GM19452 (cell line): ENCODE measurements around the gene SEC22C.
A peak's percentile ranks its signal among the peaks of the same experiment; 100 is the strongest.
"Not testable (repeated sequence)": the region's sequence is repeated elsewhere in the genome, so short reads cannot be mapped to it uniquely, and the experiment has no call there.

Experiments
- ATAC-seq: cut with Tn5 transposase; IDR thresholded peaks from one replicate; pipeline ENCODE4 v1.9.1; 2021; ENCODE audit not compliant: unreplicated experiment

SEC22C gene

GRCh38 chr3:42582474-42583070 lies 805 bp upstream of the SEC22C start:
- no peak for ATAC-seq

GRCh38 chr3:42581400-42581708 lies 413 bp downstream of the SEC22C start:
- ATAC-seq: no peak

GRCh38 chr3:42579346-42579745 lies 2.4 kb downstream of the SEC22C start:
- not testable (repeated sequence) for ATAC-seq

- ATAC-seq: no peak
Observed at GRCh38 chr3:42578054-42578453, 3.7 kb downstream of the SEC22C start.

DNA sequence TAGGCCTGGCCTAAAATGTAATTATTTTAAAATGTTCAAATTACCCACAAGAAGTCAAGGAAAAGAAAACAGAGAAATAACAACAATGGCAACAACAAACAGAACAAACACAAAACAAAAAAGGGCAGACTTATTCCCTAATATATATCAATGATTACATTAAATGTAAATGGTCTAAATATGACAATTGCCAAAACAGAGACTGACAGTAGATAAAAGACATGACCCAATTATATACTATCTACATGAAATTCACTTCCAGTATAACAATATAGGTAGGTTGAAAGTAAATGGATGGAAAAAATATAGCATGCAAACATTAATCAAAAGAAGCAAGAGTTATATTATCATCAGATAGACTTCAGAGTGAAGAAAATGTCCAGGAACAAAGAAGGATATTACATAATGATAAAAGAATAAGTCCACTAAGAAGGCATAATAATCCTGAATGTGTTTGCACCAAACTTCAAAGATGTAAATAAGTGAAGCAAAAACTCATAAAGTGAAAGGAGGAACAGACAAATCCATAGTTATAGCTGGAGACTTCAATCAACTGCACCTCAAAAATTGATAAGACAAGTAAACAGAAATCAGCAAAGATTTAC lies 6.5 kb downstream of the SEC22C start:
- ATAC-seq: no peak

DNA sequence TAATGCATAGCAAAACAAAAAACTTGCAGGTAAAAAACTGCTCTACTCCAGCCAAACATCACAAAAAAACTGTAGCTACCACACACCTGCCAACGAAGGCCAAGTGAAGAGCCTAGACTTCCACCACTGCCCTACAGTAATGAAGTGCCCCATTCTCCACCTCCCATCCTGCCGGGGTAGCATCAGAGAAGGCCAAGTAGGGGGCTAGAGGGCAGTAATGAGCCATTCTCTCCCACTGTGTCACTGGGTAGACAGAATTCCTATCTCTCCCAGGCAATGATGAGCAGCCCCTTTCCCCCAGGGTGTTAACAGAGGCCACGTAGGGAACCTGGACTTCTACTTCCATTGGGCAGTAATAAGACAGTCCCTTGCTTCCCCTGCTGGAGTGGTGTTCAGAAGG lies 9.5 kb downstream of the SEC22C start:
- no peak for ATAC-seq

DNA sequence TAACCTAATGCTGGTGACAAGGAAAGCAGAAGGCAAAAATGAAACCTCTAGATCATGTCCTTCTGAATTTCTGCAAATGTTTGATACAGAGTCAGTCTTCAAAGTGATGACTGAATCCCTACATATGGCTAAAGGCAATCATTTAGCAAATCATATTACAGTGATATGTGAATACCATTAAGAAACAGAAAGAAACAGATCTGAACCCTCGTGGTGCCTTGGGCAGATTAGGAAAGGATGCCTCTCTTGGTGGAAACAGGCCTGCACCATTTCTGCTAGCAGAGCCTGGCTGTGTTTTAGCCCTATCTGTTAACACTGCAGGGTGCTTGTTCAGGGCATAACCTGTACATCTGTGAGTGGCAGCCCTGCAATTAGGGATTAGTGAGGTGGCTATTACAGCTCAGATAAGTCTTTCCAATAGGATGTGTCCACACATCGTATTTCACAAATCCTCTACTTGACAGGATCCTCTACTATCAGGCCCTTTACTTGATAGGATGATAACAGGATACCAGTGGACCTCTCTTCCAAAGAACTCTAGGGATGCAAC lies 12.1 kb downstream of the SEC22C start:
- ATAC-seq: no peak

DNA sequence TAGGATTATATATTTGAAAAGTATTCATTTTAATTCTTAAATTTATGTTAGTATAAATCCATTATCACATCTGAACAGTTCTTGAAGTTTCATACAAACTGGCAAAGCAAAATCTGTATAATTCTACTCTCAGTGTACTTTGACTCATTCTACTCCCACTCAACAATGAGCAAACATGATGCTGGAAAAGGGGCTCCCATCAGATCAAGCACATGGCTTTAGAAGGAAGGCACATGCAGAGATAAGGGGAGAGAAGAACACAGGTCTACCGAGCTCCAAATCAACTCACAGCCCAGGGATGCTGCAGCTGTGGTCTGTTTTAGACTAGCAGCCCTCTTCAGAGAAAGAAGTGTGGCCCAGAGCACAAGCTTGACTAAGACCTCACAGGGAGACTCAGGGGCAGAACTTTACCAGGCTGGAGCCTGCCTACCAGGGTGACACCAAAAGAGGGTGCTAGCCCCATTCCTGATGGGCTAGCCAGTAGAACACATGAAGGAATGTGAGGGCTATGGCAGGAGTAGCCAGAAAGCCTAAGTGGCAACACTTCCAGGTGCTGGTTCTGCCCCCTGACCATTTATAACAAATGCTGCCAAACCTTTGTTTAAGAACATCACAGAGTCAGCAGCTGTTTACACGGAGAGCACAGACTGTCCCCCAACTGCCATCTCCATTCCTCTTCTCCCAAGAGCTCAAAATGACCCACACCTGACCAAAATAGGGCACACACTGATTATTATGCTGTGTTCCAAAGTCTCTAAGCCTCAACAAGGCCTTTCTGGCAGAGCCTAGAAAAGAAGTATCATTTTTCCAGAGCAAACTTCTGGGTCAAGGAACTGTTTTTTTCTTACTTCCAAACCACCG lies 19.5 kb downstream of the SEC22C start:
- ATAC-seq: no peak

GRCh38 chr3:42557854-42558253 lies 23.9 kb downstream of the SEC22C start:
- ATAC-seq: no peak

DNA sequence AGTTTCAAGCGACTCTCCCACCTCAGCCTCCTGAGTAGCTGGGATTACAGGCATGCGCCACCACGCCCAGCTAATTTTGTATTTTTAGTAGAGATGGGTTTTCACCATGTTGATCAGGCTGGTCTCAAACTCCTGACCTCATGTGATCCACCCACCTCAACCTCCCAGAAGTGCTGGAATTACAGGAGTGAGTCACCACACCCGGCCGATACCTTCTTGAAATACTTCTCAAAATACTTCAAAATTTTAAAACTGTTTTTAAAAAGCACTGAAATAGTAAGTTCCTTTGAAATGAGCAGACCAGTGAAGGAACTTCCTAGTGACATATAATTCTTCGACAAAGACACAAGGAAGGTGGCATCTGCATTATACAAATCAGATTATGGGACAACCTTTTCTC lies 24.9 kb downstream of the SEC22C start:
- ATAC-seq: not testable (repeated sequence)

DNA sequence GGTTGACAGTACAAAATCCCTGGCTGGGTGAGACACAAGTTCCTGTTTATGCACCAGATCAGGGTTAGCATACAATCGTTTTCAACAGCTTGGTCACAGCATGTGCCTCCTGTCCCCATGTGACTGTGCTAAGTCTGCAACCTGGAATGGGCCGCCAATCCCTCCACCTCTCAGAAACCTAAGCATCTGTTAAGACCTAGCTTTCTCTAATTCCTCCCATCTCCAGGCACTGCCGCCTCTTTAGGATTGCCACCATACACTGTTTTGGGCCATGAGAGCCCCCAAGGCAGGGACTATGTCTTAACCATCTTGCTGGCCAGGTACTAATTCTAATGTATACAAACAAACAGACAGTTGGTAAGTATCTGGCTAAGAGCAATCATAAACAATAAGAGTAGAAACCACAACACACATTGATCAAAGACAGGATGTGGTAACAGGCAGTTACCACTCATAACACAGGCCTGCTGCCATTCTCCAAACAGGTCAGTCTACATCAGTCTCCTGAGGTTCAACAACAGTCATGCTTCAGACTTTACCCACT lies 25.6 kb downstream of the SEC22C start:
- ATAC-seq: peak; percentile 93

GRCh38 chr3:42552830-42553229 lies 28.9 kb downstream of the SEC22C start:
- ATAC-seq: no peak

- ATAC-seq: no peak
Observed at GRCh38 chr3:42550250-42550649, 31.5 kb downstream of the SEC22C start.

DNA sequence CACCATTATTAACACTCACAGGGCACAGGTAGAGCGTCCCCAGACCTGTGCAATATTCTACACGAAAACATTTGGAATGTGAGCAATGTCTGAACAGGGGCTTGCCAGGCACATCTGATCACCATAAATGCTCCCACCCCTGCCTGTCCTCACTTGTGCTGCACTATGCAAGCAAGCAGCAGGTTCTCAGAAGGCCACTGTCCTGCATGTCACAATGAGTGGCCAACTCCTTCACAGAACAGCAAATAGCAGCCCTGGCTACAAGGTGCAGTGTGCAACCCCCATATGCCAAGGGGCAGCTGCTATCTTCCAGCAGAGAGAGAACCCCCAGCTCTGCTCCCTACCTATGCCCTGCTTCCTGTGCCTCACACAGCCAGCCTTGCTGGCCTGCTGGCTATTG lies 32.6 kb downstream of the SEC22C start:
- ATAC-seq: no peak

DNA sequence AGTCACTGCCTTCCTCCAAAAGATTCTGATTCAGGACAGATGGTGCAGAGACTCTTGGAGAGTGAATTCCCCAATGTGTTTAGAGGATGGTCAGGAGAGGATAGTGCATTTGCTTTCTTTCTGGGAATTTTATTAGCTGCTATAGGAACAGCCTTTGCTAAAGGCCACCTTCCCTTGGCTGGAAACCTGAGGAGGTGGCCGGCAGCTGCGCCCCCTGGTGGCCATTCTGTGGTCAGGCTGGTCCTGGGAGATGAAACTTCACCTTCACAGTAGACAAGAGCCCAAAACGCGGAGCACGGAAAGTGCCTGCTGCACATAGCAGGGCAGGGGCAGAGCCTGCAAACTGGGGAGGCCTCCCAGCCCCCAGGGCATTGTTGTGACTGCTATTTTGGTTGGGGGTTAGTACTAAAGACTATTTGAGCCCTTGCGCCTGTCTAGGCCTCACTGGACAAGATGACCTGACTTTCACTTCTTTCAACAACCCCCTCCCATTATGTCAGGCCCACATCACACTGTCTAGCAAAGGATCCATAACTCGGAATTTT lies 34.3 kb downstream of the SEC22C start:
- ATAC-seq: peak; percentile 63

DNA sequence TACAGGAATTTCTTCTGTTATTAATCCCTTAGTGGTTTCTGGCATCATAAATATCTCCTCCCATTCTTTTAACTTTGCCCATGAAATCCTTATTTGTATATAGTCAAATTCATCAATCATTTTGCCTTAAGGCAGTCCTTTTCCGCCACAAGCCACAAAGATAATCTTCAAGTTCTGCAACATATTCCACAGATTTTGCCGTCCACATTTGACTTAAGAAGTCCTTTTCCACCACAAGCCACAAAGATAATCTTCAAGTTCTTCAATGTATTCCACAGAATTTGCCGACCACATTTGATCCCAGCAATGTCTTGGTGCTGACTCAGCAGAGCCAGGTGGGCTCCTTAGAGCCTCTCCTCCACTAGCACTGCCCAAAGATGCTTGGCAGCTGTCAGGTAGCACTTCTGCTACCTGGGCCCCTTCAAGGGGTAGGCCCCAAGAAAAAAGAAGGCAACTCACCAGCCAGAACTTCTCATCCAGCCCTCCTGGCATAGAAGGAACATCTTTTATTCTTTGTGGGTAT lies 35.0 kb downstream of the SEC22C start:
- ATAC-seq: no peak

GRCh38 chr3:42545284-42545900 lies 36.4 kb downstream of the SEC22C start:
- ATAC-seq: no peak

DNA sequence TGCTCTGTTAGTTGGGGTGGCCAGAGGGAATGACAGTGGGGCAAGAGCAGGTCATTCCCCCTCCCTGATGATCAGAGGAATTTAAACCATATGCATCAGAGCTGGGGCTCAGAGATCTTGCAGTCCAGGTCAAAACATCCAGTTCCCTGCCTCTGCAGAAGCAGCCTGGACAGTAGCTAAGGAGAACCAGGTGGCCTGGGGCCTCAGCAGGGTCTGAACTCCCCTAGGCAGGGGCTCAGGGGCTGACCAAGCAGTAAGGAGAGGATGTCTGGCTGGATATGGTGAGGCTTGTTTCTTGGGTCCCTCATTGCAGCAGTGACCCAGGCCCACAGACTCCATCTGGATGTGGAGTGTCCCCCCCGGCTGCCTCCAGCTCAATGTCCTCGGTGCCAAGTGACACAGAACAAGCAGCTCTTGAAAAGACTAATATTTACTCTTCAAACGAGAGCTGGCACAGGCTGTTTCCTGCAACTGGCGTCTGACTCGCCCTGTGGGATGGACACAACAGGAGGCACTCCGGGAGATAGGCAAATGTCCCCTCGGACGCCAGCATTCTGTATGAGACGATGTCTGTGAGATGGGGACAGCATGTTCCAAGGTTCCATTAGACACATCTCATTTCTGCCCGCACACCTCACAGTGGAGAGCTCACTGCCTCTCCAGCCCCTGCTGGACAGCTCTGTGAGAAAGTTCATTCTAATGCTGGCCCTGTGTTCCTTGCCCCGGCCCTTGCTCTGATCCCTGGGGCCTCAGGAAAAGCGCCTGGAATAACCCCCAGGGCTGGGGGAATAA lies 37.1 kb downstream of the SEC22C start:
- no peak for ATAC-seq

GRCh38 chr3:42541079-42541478 lies 40.7 kb downstream of the SEC22C start:
- no peak for ATAC-seq
